Measurements from ENCODE around the gene ARGLU1.

Gene ARGLU1

GRCh38 chr13:106561551-106562170, 6.3 kb downstream of the ARGLU1 start:
- no CpG with 5 or more reads among the region's 6 CpGs for WGBS (ENCODE audit: extremely low coverage, insufficient coverage, low lambda C conversion rate)
- DNase-seq, result peak; percentile 30
- H3K4me2 ChIP-seq (ENCODE audit: low read length), result no peak overlapping the region
- no peak overlapping the region for H2BK5ac ChIP-seq (ENCODE audit: low read length)
- H3K56ac ChIP-seq (ENCODE audit: low read length), result no peak overlapping the region
- H2AK5ac ChIP-seq (ENCODE audit: low read length), result no peak overlapping the region
- H3K4me1 ChIP-seq (ENCODE audit: control insufficient read depth, low read depth, low read length), result peaks cover 20% of the 10 kb centered on the region
- H3K79me1 ChIP-seq (ENCODE audit: low read length), result no peaks in the 10 kb centered on the region
- H3K4ac ChIP-seq (ENCODE audit: low read depth, low read length), result no peak overlapping the region
- H3K4me3 ChIP-seq (ENCODE audit: low read length), result no peak overlapping the region
- no peak overlapping the region for H2BK120ac ChIP-seq (ENCODE audit: low read depth, low read length)
- H3K27ac ChIP-seq (ENCODE audit: low read depth, low read length), result no peak overlapping the region
- no peak overlapping the region for H3K23ac ChIP-seq (ENCODE audit: low read length)
- H3K79me2 ChIP-seq (ENCODE audit: control insufficient read depth, insufficient read depth, low read length), result peaks cover 83% of the 10 kb centered on the region
- H2BK15ac ChIP-seq (replicated peaks; ENCODE audit: low read depth), result no peak overlapping the region
- no peak overlapping the region for H4K8ac ChIP-seq (ENCODE audit: low read depth, low read length)
- H3K36me3 ChIP-seq (ENCODE audit: control insufficient read depth, insufficient read depth, low read length), result peaks cover 2% of the 10 kb centered on the region
- no peaks in the 10 kb centered on the region for H3K27me3 ChIP-seq (ENCODE audit: insufficient read depth, low read length, poor library complexity)
- no peak overlapping the region for H3K9ac ChIP-seq (ENCODE audit: low read length)
- H3K18ac ChIP-seq (ENCODE audit: low read length), result peak overlapping the region; percentile 68
- H4K5ac ChIP-seq (ENCODE audit: low read length), result no peak overlapping the region

- no peak overlapping the region for H3K23ac ChIP-seq (ENCODE audit: low read length)
- H4K5ac ChIP-seq (ENCODE audit: low read length), result no peak overlapping the region
- H4K8ac ChIP-seq (ENCODE audit: low read depth, low read length), result no peak overlapping the region
- no peak overlapping the region for H2BK15ac ChIP-seq (replicated peaks; ENCODE audit: low read depth)
- H3K4me1 ChIP-seq (ENCODE audit: control insufficient read depth, low read depth, low read length), result peaks cover 16% of the 10 kb centered on the region
- H2BK5ac ChIP-seq (ENCODE audit: low read length), result no peak overlapping the region
- no peaks in the 10 kb centered on the region for H3K79me1 ChIP-seq (ENCODE audit: low read length)
- no peak overlapping the region for H3K4me2 ChIP-seq (ENCODE audit: low read length)
- no peak overlapping the region for H2BK120ac ChIP-seq (ENCODE audit: low read depth, low read length)
- no peak overlapping the region for H3K4me3 ChIP-seq (ENCODE audit: low read length)
- H3K4ac ChIP-seq (ENCODE audit: low read depth, low read length), result no peak overlapping the region
- H3K79me2 ChIP-seq (ENCODE audit: control insufficient read depth, insufficient read depth, low read length), result peaks cover 78% of the 10 kb centered on the region
- no peak overlapping the region for H3K56ac ChIP-seq (ENCODE audit: low read length)
- no peaks in the 10 kb centered on the region for H3K27me3 ChIP-seq (ENCODE audit: insufficient read depth, low read length, poor library complexity)
- H2AK5ac ChIP-seq (ENCODE audit: low read length), result no peak overlapping the region
- no peak overlapping the region for H3K9ac ChIP-seq (ENCODE audit: low read length)
- H3K18ac ChIP-seq (ENCODE audit: low read length), result no peak overlapping the region
- DNase-seq, result peak; percentile 25
- no CpG with 5 or more reads among the region's 1 CpG for WGBS (ENCODE audit: extremely low coverage, insufficient coverage, low lambda C conversion rate)
- H3K27ac ChIP-seq (ENCODE audit: low read depth, low read length), result no peak overlapping the region
- peaks cover 2% of the 10 kb centered on the region for H3K36me3 ChIP-seq (ENCODE audit: control insufficient read depth, insufficient read depth, low read length)
Observed at GRCh38 chr13:106560821-106561220, 7.1 kb downstream of the ARGLU1 start.

GRCh38 chr13:106558527-106558926, 9.4 kb downstream of the ARGLU1 start:
- Histone ChIP-seq H4K5ac (ENCODE audit: low read length) (no peak overlapping the region), H3K4me2 (ENCODE audit: low read length) (no peak overlapping the region), H3K79me2 (ENCODE audit: control insufficient read depth, insufficient read depth, low read length) (peaks cover 70% of the 10 kb centered on the region), H3K79me1 (ENCODE audit: low read length) (peaks cover 4% of the 10 kb centered on the region), H2BK120ac (ENCODE audit: low read depth, low read length) (no peak overlapping the region), H4K8ac (ENCODE audit: low read depth, low read length) (no peak overlapping the region), H3K4ac (ENCODE audit: low read depth, low read length) (no peak overlapping the region), H3K56ac (ENCODE audit: low read length) (no peak overlapping the region), H3K9ac (ENCODE audit: low read length) (no peak overlapping the region), H3K4me3 (ENCODE audit: low read length) (no peak overlapping the region), H3K23ac (ENCODE audit: low read length) (no peak overlapping the region), H3K4me1 (ENCODE audit: control insufficient read depth, low read depth, low read length) (peaks cover 9% of the 10 kb centered on the region), H2BK5ac (ENCODE audit: low read length) (no peak overlapping the region), H2AK5ac (ENCODE audit: low read length) (no peak overlapping the region), H3K27me3 (ENCODE audit: insufficient read depth, low read length, poor library complexity) (no peaks in the 10 kb centered on the region), H3K36me3 (ENCODE audit: control insufficient read depth, insufficient read depth, low read length) (peaks cover 4% of the 10 kb centered on the region), H3K18ac (ENCODE audit: low read length) (no peak overlapping the region), H3K27ac (ENCODE audit: low read depth, low read length) (no peak overlapping the region), H2BK15ac (replicated peaks; ENCODE audit: low read depth) (no peak overlapping the region)
- no peak for DNase-seq

GRCh38 chr13:106555631-106556328, 12.2 kb downstream of the ARGLU1 start:
- no peak overlapping the region for H3K4me2 ChIP-seq (ENCODE audit: low read length)
- no peak overlapping the region for H3K4me3 ChIP-seq (ENCODE audit: low read length)
- H3K4ac ChIP-seq (ENCODE audit: low read depth, low read length), result no peak overlapping the region
- H2BK5ac ChIP-seq (ENCODE audit: low read length), result no peak overlapping the region
- peaks cover 56% of the 10 kb centered on the region for H3K79me2 ChIP-seq (ENCODE audit: control insufficient read depth, insufficient read depth, low read length)
- no CpG with 5 or more reads among the region's 4 CpGs for WGBS (ENCODE audit: extremely low coverage, insufficient coverage, low lambda C conversion rate)
- H3K79me1 ChIP-seq (ENCODE audit: low read length), result peaks cover 8% of the 10 kb centered on the region
- H4K8ac ChIP-seq (ENCODE audit: low read depth, low read length), result no peak overlapping the region
- H2BK15ac ChIP-seq (replicated peaks; ENCODE audit: low read depth), result no peak overlapping the region
- no peak overlapping the region for H3K23ac ChIP-seq (ENCODE audit: low read length)
- no peak overlapping the region for H3K18ac ChIP-seq (ENCODE audit: low read length)
- DNase-seq, result no peak
- H3K27ac ChIP-seq (ENCODE audit: low read depth, low read length), result no peak overlapping the region
- peaks cover 4% of the 10 kb centered on the region for H3K36me3 ChIP-seq (ENCODE audit: control insufficient read depth, insufficient read depth, low read length)
- H2BK120ac ChIP-seq (ENCODE audit: low read depth, low read length), result no peak overlapping the region
- H3K4me1 ChIP-seq (ENCODE audit: control insufficient read depth, low read depth, low read length), result no peaks in the 10 kb centered on the region
- no peak overlapping the region for H3K56ac ChIP-seq (ENCODE audit: low read length)
- H2AK5ac ChIP-seq (ENCODE audit: low read length), result no peak overlapping the region
- H3K27me3 ChIP-seq (ENCODE audit: insufficient read depth, low read length, poor library complexity), result no peaks in the 10 kb centered on the region
- no peak overlapping the region for H4K5ac ChIP-seq (ENCODE audit: low read length)
- no peak overlapping the region for H3K9ac ChIP-seq (ENCODE audit: low read length)

- Histone ChIP-seq H3K56ac (ENCODE audit: low read length) (no peak overlapping the region), H3K79me2 (ENCODE audit: control insufficient read depth, insufficient read depth, low read length) (peaks cover 53% of the 10 kb centered on the region), H3K4me3 (ENCODE audit: low read length) (no peak overlapping the region), H3K4me1 (ENCODE audit: control insufficient read depth, low read depth, low read length) (no peaks in the 10 kb centered on the region), H3K36me3 (ENCODE audit: control insufficient read depth, insufficient read depth, low read length) (peaks cover 2% of the 10 kb centered on the region), H2AK5ac (ENCODE audit: low read length) (no peak overlapping the region), H2BK120ac (ENCODE audit: low read depth, low read length) (no peak overlapping the region), H3K23ac (ENCODE audit: low read length) (no peak overlapping the region), H3K27me3 (ENCODE audit: insufficient read depth, low read length, poor library complexity) (no peaks in the 10 kb centered on the region), H2BK5ac (ENCODE audit: low read length) (no peak overlapping the region), H3K4ac (ENCODE audit: low read depth, low read length) (no peak overlapping the region), H3K4me2 (ENCODE audit: low read length) (no peak overlapping the region), H3K27ac (ENCODE audit: low read depth, low read length) (no peak overlapping the region), H4K5ac (ENCODE audit: low read length) (no peak overlapping the region), H3K18ac (ENCODE audit: low read length) (no peak overlapping the region), H3K79me1 (ENCODE audit: low read length) (peaks cover 17% of the 10 kb centered on the region), H3K9ac (ENCODE audit: low read length) (no peak overlapping the region), H2BK15ac (replicated peaks; ENCODE audit: low read depth) (no peak overlapping the region), H4K8ac (ENCODE audit: low read depth, low read length) (no peak overlapping the region)
- WGBS (ENCODE audit: extremely low coverage, insufficient coverage, low lambda C conversion rate), result no CpG with 5 or more reads among the region's 3 CpGs
- no peak for DNase-seq
Observed at GRCh38 chr13:106551751-106552150, 16.2 kb downstream of the ARGLU1 start.

GRCh38 chr13:106551350-106551749, 16.6 kb downstream of the ARGLU1 start:
- no peak for DNase-seq
- no peak overlapping the region for H2BK5ac ChIP-seq (ENCODE audit: low read length)
- H3K4ac ChIP-seq (ENCODE audit: low read depth, low read length), result no peak overlapping the region
- peak overlapping the region; percentile 2 for H4K8ac ChIP-seq (ENCODE audit: low read depth, low read length)
- peaks cover 17% of the 10 kb centered on the region for H3K79me1 ChIP-seq (ENCODE audit: low read length)
- no peak overlapping the region for H3K9ac ChIP-seq (ENCODE audit: low read length)
- no peak overlapping the region for H3K4me2 ChIP-seq (ENCODE audit: low read length)
- H3K27me3 ChIP-seq (ENCODE audit: insufficient read depth, low read length, poor library complexity), result no peaks in the 10 kb centered on the region
- H2AK5ac ChIP-seq (ENCODE audit: low read length), result no peak overlapping the region
- no peak overlapping the region for H4K5ac ChIP-seq (ENCODE audit: low read length)
- peaks cover 2% of the 10 kb centered on the region for H3K36me3 ChIP-seq (ENCODE audit: control insufficient read depth, insufficient read depth, low read length)
- H2BK120ac ChIP-seq (ENCODE audit: low read depth, low read length), result no peak overlapping the region
- H3K4me3 ChIP-seq (ENCODE audit: low read length), result no peak overlapping the region
- no peak overlapping the region for H3K27ac ChIP-seq (ENCODE audit: low read depth, low read length)
- H2BK15ac ChIP-seq (replicated peaks; ENCODE audit: low read depth), result no peak overlapping the region
- H3K56ac ChIP-seq (ENCODE audit: low read length), result no peak overlapping the region
- H3K4me1 ChIP-seq (ENCODE audit: control insufficient read depth, low read depth, low read length), result no peaks in the 10 kb centered on the region
- H3K18ac ChIP-seq (ENCODE audit: low read length), result no peak overlapping the region
- WGBS (ENCODE audit: extremely low coverage, insufficient coverage, low lambda C conversion rate), result no CpG with 5 or more reads among the region's 1 CpG
- H3K23ac ChIP-seq (ENCODE audit: low read length), result no peak overlapping the region
- peaks cover 52% of the 10 kb centered on the region for H3K79me2 ChIP-seq (ENCODE audit: control insufficient read depth, insufficient read depth, low read length)

Measured in mesendoderm (in vitro differentiated cells).